GM19193 (cell line): Measurements from ENCODE around the gene MAP2K5.

ENCODE experiments used
- POLR2A ChIP-seq: IDR thresholded peaks from 4 replicates; pipeline ENCODE4 v1.6.1; 2011; ENCODE audit not compliant: insufficient read depth, insufficient read length; ENCODE audit errors: extremely low read depth

Gene MAP2K5

DNA sequence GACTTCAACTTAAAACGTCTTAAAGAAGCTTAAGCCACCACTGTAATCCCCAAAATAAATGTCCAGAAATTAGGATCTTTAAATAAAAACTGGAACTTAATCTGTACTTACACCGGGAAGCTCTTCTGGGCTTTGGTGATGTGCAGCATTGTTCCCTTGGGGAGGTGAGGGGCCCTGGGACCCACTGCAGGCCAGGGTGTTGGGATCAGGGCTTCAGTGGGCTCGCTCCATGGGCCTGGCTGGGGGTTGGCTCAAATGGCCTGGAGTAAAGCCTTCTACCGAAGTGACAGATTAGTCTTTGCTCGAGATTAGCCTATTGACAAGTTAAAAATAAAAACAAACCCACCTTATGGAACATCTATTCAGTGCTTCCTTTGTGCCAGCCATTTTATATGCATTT, 303.5 kb downstream of the MAP2K5 start:
- TF ChIP-seq POLR2A, result no peak

DNA sequence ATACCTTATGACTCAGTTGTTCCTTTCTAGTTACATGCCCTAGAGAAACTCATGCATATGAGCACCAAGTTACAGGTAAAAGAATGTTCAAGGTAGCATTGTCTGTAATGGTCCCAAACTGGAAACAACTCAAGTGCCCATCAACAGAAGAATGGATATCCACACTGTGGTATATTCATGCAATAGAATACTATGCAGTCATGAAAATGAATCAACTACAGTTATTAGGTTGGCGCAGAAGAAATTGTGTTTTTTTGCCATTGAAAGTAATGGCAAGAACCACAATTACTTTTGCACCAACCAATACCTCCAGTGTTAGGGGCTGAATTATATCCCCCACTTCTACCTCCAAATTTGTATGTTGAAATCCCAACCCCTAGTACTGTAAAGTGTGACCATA, 307.0 kb downstream of the MAP2K5 start:
- no peak for TF ChIP-seq POLR2A

DNA sequence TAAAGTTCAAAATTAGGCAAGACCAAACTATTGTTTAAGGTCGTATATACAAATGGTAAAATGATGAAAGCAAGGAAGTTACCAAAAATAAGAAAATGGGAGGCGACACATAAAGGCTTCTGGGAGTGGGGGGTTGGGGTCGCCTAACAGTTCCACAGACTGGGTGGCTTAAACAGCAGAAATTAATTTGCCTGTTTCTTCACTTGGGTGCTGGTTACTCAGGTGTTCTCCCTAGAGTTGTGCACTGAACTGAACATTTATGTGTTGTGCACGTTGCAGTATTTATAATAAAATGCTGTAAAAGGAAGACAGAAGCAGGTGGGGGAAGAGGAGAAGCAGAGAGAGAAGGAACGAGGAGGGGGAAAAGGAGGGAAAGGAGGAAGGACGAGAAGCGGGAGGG, 307.8 kb downstream of the MAP2K5 start:
- TF ChIP-seq POLR2A, result no peak

DNA sequence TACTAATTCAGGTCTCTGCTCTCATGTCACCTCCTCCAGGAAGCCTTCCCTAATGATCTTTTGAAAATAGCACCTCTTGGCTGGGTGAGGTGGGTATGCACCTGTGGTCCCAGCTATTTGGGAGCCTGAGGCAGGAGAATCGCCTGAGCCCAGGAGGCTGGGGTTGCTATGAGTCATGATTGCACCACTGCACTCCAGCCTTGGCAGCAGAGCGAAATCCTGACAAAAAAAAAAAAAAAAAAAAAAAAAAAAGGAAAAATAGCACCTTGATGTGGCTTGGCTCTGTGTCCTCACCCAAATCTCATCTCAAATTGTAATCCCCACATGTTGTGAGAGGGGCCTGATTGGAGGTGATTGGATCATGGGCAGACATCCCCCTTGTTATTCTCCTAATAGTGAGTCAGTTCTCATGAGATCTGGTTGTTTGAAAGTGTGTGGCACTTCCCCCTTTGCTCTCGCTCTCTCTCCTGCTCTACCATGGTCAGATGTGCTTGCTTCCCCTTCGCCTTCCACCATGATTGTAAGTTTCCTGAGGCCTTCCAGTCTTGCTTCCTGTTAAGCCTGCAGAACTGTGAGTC, 308.6 kb downstream of the MAP2K5 start:
- no peak for TF ChIP-seq POLR2A

DNA sequence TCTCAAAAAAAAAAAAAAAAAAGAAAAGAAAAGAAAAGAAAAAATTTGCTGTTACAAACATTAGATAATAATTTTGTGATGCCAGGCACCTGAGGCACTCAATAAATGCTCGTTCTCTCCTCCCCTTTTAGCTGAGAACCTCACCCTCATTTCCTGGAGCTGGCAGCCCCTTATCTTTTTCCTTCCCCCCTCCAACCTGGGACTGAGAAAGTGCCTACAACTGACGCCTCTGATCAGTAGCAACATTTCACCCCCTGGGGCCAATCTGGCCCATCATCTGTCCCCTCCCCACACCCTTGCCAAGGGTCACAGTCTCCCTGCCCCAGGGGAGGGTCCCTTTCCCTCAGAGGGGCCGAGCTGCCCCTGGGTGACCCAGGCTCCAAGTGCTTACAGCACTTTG, 309.9 kb downstream of the MAP2K5 start:
- TF ChIP-seq POLR2A, result no peak

DNA sequence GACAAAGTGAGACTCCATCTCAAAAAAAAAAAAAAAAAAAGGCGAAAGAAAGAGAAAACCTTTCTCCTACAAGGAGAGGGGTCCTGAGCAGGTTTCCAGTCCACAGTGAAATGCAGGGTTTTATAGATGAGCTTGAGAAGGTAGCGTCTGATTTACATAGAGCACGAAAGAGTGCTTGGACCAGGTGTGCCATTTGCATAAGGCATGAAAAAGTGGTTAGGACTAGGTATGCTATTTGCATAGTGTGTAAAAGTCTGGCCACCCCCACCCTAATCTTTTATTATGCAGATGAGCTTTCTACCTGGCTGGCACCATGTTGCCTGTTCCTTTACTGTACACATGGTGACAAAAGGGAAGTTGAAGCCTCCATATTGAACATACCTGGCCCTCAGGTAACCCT, 311.0 kb downstream of the MAP2K5 start:
- TF ChIP-seq POLR2A, result no peak

DNA sequence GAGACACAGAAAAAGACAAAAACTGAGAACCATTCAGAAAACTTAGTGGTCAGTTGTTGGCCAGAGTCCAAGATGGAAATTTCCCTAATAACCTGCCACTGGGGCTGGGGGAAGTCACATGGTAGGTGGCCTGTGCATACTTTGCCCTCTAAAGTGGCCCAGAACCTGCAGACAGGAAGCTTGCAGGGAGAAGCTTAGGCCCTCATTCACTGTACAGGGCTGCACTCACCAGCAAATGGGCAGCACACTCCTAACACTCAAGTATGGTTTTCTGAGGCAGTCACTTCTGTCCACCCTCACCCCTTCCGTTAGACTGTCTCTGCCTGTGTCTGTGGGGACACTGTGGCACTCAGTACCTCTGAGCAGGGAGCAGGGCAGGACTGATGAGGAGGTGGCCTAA, 311.9 kb downstream of the MAP2K5 start:
- no peak for TF ChIP-seq POLR2A

DNA sequence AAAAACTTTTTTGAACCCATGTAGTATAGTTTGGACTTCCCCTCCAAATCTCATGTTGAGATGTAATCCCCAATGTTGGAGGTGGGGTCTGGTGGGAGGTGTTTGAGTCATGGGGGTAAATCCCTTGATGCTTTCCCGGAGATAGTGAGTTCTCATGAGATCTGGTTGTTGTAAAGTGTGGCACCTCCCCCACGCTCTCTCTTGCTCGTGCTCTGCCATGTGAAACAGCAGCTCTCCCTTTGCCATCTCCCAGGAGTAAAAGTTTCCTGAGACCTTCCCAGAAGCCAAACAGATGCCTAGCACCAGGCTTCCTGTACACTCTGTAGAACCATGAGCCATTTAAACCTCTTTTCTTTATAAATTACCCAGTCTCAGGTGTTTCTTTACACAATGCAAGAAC, 313.3 kb downstream of the MAP2K5 start:
- TF ChIP-seq POLR2A, result no peak
